Measurements from ENCODE around the gene NCOA7. TPM values are rescaled to one million over a fixed set of nuclear protein-coding genes. Genes with fewer than 3 reads are reported as not detected.
A peak's percentile ranks its signal among the peaks of the same experiment; 100 is the strongest.

NCOA7 gene
- total RNA-seq, 1 donor = 34.0 TPM

GRCh38 chr6:125749865-125750691 is 40.7 kb upstream of the NCOA7 start:
- H3K4me3 ChIP-seq (ENCODE audit: insufficient read depth, low read length) = peak overlapping the region; percentile 75
- no peaks in the 10 kb centered on the region for H3K79me2 ChIP-seq (ENCODE audit: insufficient read depth, low read length)
- peak overlapping the region; percentile 77 for H2AFZ ChIP-seq (ENCODE audit: low read length)
- no peaks in the 10 kb centered on the region for H3K36me3 ChIP-seq (ENCODE audit: insufficient read depth, low read length)
- peaks cover 20% of the 10 kb centered on the region for H3K4me1 ChIP-seq (ENCODE audit: insufficient read depth, low read length)
- no peaks in the 10 kb centered on the region for H4K20me1 ChIP-seq (ENCODE audit: insufficient read depth, low read length)
- TF ChIP-seq CTCF (IDR thresholded peaks at IDR 0.05; ENCODE audit: extremely low read depth, low read depth, low read length) = no peak
- no peak overlapping the region for H3K27ac ChIP-seq (ENCODE audit: low read depth, low read length)
- peak overlapping the region; percentile 87 for H3K4me2 ChIP-seq (ENCODE audit: insufficient read depth, low read length)
- H3K9me3 ChIP-seq (ENCODE audit: low read depth, low read length) = no peaks in the 10 kb centered on the region
- H3K27me3 ChIP-seq (ENCODE audit: insufficient read depth, low read length) = peaks cover 96% of the 10 kb centered on the region
- DNase-seq (ENCODE audit: insufficient read length, low spot score, missing footprints) = no peak

GRCh38 chr6:125750692-125751333 is 39.9 kb upstream of the NCOA7 start:
- no peak for TF ChIP-seq CTCF (IDR thresholded peaks at IDR 0.05; ENCODE audit: extremely low read depth, low read depth, low read length)
- H3K27me3 ChIP-seq (ENCODE audit: insufficient read depth, low read length) = peaks cover 95% of the 10 kb centered on the region

GRCh38 chr6:125751334-125751916 is 39.3 kb upstream of the NCOA7 start:
- TF ChIP-seq CTCF (IDR thresholded peaks at IDR 0.05; ENCODE audit: extremely low read depth, low read depth, low read length) = no peak
- no peaks in the 10 kb centered on the region for H3K36me3 ChIP-seq (ENCODE audit: insufficient read depth, low read length)
- H3K4me1 ChIP-seq (ENCODE audit: insufficient read depth, low read length) = peaks cover 20% of the 10 kb centered on the region
- no peak overlapping the region for H3K4me2 ChIP-seq (ENCODE audit: insufficient read depth, low read length)
- H3K4me3 ChIP-seq (ENCODE audit: insufficient read depth, low read length) = no peak overlapping the region
- no peak for DNase-seq (ENCODE audit: insufficient read length, low spot score, missing footprints)
- H3K9me3 ChIP-seq (ENCODE audit: low read depth, low read length) = no peaks in the 10 kb centered on the region
- H3K27me3 ChIP-seq (ENCODE audit: insufficient read depth, low read length) = peaks cover 89% of the 10 kb centered on the region
- no peaks in the 10 kb centered on the region for H4K20me1 ChIP-seq (ENCODE audit: insufficient read depth, low read length)
- no peak overlapping the region for H2AFZ ChIP-seq (ENCODE audit: low read length)
- no peaks in the 10 kb centered on the region for H3K79me2 ChIP-seq (ENCODE audit: insufficient read depth, low read length)
- no peak overlapping the region for H3K27ac ChIP-seq (ENCODE audit: low read depth, low read length)

More at GRCh38 chr6:125750692-125751333, 39.9 kb upstream of the NCOA7 start:
- peaks cover 20% of the 10 kb centered on the region for H3K4me1 ChIP-seq (ENCODE audit: insufficient read depth, low read length)
- no peaks in the 10 kb centered on the region for H3K79me2 ChIP-seq (ENCODE audit: insufficient read depth, low read length)
- H3K27ac ChIP-seq (ENCODE audit: low read depth, low read length) = no peak overlapping the region
- no peak overlapping the region for H2AFZ ChIP-seq (ENCODE audit: low read length)
- H3K4me3 ChIP-seq (ENCODE audit: insufficient read depth, low read length) = no peak overlapping the region
- no peak for DNase-seq (ENCODE audit: insufficient read length, low spot score, missing footprints)
- no peak overlapping the region for H3K4me2 ChIP-seq (ENCODE audit: insufficient read depth, low read length)
- no peaks in the 10 kb centered on the region for H3K36me3 ChIP-seq (ENCODE audit: insufficient read depth, low read length)
- H4K20me1 ChIP-seq (ENCODE audit: insufficient read depth, low read length) = no peaks in the 10 kb centered on the region
- H3K9me3 ChIP-seq (ENCODE audit: low read depth, low read length) = no peaks in the 10 kb centered on the region

GRCh38 chr6:125752773-125753172 is 38.0 kb upstream of the NCOA7 start:
- no peak for TF ChIP-seq CTCF (IDR thresholded peaks at IDR 0.05; ENCODE audit: extremely low read depth, low read depth, low read length)
- Histone ChIP-seq H3K36me3 (ENCODE audit: insufficient read depth, low read length) (no peaks in the 10 kb centered on the region), H2AFZ (ENCODE audit: low read length) (no peak overlapping the region), H3K4me2 (ENCODE audit: insufficient read depth, low read length) (no peak overlapping the region), H3K79me2 (ENCODE audit: insufficient read depth, low read length) (no peaks in the 10 kb centered on the region), H3K4me3 (ENCODE audit: insufficient read depth, low read length) (no peak overlapping the region), H4K20me1 (ENCODE audit: insufficient read depth, low read length) (no peaks in the 10 kb centered on the region), H3K27me3 (ENCODE audit: insufficient read depth, low read length) (peaks cover 83% of the 10 kb centered on the region), H3K27ac (ENCODE audit: low read depth, low read length) (no peak overlapping the region), H3K9me3 (ENCODE audit: low read depth, low read length) (no peaks in the 10 kb centered on the region), H3K4me1 (ENCODE audit: insufficient read depth, low read length) (peaks cover 14% of the 10 kb centered on the region)
- no peak for DNase-seq (ENCODE audit: insufficient read length, low spot score, missing footprints)
